IPS-15b (cell line): Measurements from ENCODE around the gene HNRNPK.

ENCODE experiments used
- H3K27me3 ChIP-seq: one replicate; pipeline ENCODE4 v1.6.1; 2013; ENCODE audit warnings: low read length; ENCODE audit not compliant: control insufficient read depth, insufficient read depth
- H3K36me3 ChIP-seq: one replicate; pipeline ENCODE4 v1.6.1; 2013; ENCODE audit warnings: low read length; ENCODE audit not compliant: control insufficient read depth, insufficient read depth
- H3K4me1 ChIP-seq: one replicate; pipeline ENCODE4 v1.6.1; 2013; ENCODE audit warnings: mild to moderate bottlenecking, low read length; ENCODE audit not compliant: control insufficient read depth, insufficient read depth
- H3K4me3 ChIP-seq: one replicate; pipeline ENCODE4 v1.5.1; 2013; ENCODE audit warnings: low read depth, low read length
- H3K9ac ChIP-seq: one replicate; pipeline ENCODE4 v1.6.1; 2013; ENCODE audit warnings: low read depth, mild to moderate bottlenecking, low read length
- H3K9me3 ChIP-seq: one replicate; pipeline ENCODE4 v1.6.1; 2013; ENCODE audit warnings: mild to moderate bottlenecking, low read length; ENCODE audit not compliant: control insufficient read depth, insufficient read depth

The HNRNPK gene

GRCh38 chr9:83979812-83980394 lies at the start of gene HNRNPK:
Gene HNRNPK, minus strand, starts transcription at chr9:83980215. Its CDS starts 1,963 bp downstream, at chr9:83978252.
- Histone ChIP-seq H3K9me3 (no peaks in the 10 kb centered on the region), H3K36me3 (peaks cover 18% of the 10 kb centered on the region), H3K9ac (peak within 1 kb of the TSS; percentile 99), H3K4me3 (peak within 1 kb of the TSS; percentile 95), H3K4me1 (peaks cover 2% of the 10 kb centered on the region), H3K27me3 (no peaks in the 10 kb centered on the region)

GRCh38 chr9:84027201-84027600 lies 47.2 kb upstream of the HNRNPK start:
- Histone ChIP-seq H3K4me1 (no peaks in the 10 kb centered on the region), H3K9me3 (no peaks in the 10 kb centered on the region), H3K9ac (no peak overlapping the region), H3K27me3 (no peaks in the 10 kb centered on the region), H3K36me3 (no peaks in the 10 kb centered on the region), H3K4me3 (no peak overlapping the region)

DNA sequence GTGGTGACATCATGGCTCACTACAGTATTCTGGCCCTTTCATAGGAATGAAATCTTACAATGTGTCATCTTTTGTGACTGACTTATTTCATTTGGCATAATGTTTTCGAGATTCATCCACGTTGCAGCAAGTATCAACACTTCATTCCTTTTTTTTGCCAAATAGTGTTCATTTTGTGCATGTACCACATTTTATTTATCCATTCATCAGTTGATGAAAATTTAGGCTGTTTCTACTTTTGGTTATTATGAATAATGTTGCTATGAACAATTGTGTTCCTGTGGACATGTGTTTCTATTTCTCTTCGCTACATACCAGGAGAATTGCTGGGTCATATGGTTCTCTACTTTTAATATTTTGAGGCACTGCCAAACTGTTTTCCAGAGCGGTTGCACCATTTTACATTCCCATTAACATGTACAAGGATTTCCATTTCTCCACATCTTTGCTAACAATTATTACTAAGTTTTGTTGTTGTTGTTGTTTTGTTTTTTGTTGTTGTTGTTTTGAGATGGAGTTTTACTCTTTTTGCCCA lies 44.1 kb upstream of the HNRNPK start:
- H3K4me1 ChIP-seq: no peaks in the 10 kb centered on the region
- H3K9me3 ChIP-seq: no peaks in the 10 kb centered on the region
- no peak overlapping the region for H3K4me3 ChIP-seq
- H3K9ac ChIP-seq: no peak overlapping the region
- H3K36me3 ChIP-seq: no peaks in the 10 kb centered on the region
- H3K27me3 ChIP-seq: no peaks in the 10 kb centered on the region

GRCh38 chr9:84007662-84008061 lies 27.6 kb upstream of the HNRNPK start:
- H3K9me3 ChIP-seq: no peaks in the 10 kb centered on the region
- H3K4me1 ChIP-seq: no peaks in the 10 kb centered on the region
- no peak overlapping the region for H3K4me3 ChIP-seq
- no peak overlapping the region for H3K9ac ChIP-seq
- no peaks in the 10 kb centered on the region for H3K36me3 ChIP-seq
- H3K27me3 ChIP-seq: no peaks in the 10 kb centered on the region

DNA sequence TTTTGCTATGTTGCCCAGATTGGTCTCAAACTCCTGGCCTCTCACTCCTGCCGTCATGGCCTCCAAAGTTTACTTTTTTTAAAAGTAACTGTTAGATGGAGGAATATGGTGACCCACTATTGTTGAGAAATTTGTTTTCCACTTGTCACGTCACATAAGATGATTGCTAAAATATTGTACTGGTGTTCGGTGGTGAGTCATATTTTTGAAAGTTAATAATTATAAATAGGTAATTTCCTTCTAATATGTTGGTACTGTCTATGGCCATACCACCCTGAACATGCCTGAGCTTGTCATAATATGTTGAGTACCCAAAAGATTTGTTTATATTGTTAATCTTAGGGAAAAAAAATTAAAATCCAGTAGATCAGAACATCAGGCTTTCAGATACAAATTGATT lies 23.2 kb upstream of the HNRNPK start:
- no peaks in the 10 kb centered on the region for H3K27me3 ChIP-seq
- no peaks in the 10 kb centered on the region for H3K36me3 ChIP-seq
- H3K4me1 ChIP-seq: no peaks in the 10 kb centered on the region
- H3K4me3 ChIP-seq: no peak overlapping the region
- no peak overlapping the region for H3K9ac ChIP-seq
- H3K9me3 ChIP-seq: no peaks in the 10 kb centered on the region

- H3K36me3 ChIP-seq: no peaks in the 10 kb centered on the region
- no peak overlapping the region for H3K4me3 ChIP-seq
- no peaks in the 10 kb centered on the region for H3K4me1 ChIP-seq
- H3K9ac ChIP-seq: no peak overlapping the region
- H3K27me3 ChIP-seq: no peaks in the 10 kb centered on the region
- no peaks in the 10 kb centered on the region for H3K9me3 ChIP-seq
These were observed 22.3 kb upstream of the HNRNPK start for GRCh38 chr9:84002344-84002743.

- H3K4me3 ChIP-seq: no peak overlapping the region
- H3K9ac ChIP-seq: no peak overlapping the region
- no peaks in the 10 kb centered on the region for H3K36me3 ChIP-seq
- no peaks in the 10 kb centered on the region for H3K27me3 ChIP-seq
- H3K9me3 ChIP-seq: no peaks in the 10 kb centered on the region
- no peaks in the 10 kb centered on the region for H3K4me1 ChIP-seq
These were observed 21.6 kb upstream of the HNRNPK start for GRCh38 chr9:84001621-84002020.

- H3K27me3 ChIP-seq: no peaks in the 10 kb centered on the region
- H3K4me1 ChIP-seq: no peaks in the 10 kb centered on the region
- no peak overlapping the region for H3K9ac ChIP-seq
- no peaks in the 10 kb centered on the region for H3K36me3 ChIP-seq
- no peaks in the 10 kb centered on the region for H3K9me3 ChIP-seq
- H3K4me3 ChIP-seq: no peak overlapping the region
These were observed 20.2 kb upstream of the HNRNPK start for GRCh38 chr9:84000186-84000585.

DNA sequence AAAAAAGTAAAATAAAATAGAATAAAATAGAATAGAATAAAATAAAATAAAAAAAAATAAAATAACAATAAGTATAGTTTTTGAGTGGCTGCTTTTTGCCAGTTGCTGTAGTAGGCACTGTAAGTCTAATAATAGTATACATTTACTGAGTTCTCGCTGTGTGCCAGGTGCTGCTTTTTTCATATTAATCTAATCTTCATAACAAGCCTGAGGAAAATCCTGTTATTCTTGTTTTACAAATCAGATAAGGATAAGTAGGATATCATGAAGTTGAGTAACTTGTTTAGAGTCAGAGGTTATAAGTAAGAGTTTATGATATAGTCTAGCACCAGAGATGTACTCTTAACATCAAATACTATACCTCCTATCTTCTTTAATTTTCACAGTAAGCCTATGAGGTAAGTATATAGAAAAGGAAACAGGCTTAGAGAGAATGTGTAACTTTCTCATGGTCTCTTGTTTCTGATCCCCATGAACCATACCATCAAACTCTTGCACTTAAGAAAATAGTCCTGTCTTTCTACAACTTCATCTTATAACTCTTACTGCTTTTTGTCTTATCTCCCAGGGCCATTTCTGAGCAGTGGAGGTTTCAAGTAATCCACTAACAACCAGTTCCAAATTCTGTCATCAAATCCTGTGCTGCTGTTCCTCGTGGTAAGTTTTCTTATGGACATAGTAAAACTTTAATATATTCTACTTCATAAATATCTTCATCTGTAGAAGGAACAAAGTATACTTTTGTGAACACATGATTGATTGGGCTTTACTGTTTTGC lies 19.3 kb upstream of the HNRNPK start:
- H3K4me1 ChIP-seq: no peaks in the 10 kb centered on the region
- no peak overlapping the region for H3K4me3 ChIP-seq
- no peaks in the 10 kb centered on the region for H3K9me3 ChIP-seq
- no peaks in the 10 kb centered on the region for H3K36me3 ChIP-seq
- no peak overlapping the region for H3K9ac ChIP-seq
- no peaks in the 10 kb centered on the region for H3K27me3 ChIP-seq

- H3K4me1 ChIP-seq: no peaks in the 10 kb centered on the region
- H3K9me3 ChIP-seq: no peaks in the 10 kb centered on the region
- no peaks in the 10 kb centered on the region for H3K36me3 ChIP-seq
- no peaks in the 10 kb centered on the region for H3K27me3 ChIP-seq
- H3K4me3 ChIP-seq: no peak overlapping the region
- no peak overlapping the region for H3K9ac ChIP-seq
These were observed 16.1 kb upstream of the HNRNPK start for GRCh38 chr9:83996126-83996525.

DNA sequence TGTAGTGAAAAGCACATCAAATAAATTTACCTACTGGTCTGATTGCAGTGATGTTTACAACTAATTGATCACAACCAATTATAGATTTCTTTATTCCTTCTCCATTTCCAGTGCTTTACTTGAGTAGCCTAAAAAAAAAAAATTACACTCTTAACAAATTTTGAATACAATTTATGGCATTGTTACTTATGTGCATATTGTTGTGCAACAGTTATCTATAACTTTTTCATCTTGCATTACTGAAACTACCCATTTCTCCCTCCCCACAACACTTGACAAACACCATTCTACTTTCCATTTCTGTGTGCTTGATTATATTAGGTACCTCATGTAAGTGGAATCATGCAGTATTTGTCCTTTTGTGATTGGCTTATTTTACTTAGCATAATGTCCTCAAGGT lies 12.9 kb upstream of the HNRNPK start:
- H3K27me3 ChIP-seq: no peaks in the 10 kb centered on the region
- H3K9me3 ChIP-seq: no peaks in the 10 kb centered on the region
- H3K36me3 ChIP-seq: no peaks in the 10 kb centered on the region
- H3K4me1 ChIP-seq: no peaks in the 10 kb centered on the region
- no peak overlapping the region for H3K9ac ChIP-seq
- H3K4me3 ChIP-seq: no peak overlapping the region

- H3K9ac ChIP-seq: no peak overlapping the region
- H3K4me3 ChIP-seq: no peak overlapping the region
- no peaks in the 10 kb centered on the region for H3K9me3 ChIP-seq
- H3K4me1 ChIP-seq: no peaks in the 10 kb centered on the region
- no peaks in the 10 kb centered on the region for H3K27me3 ChIP-seq
- H3K36me3 ChIP-seq: no peaks in the 10 kb centered on the region
These were observed 12.4 kb upstream of the HNRNPK start for GRCh38 chr9:83992407-83992806.
